ENCODE results near the gene DBT.
"Not testable (repeated sequence)": the region's sequence is repeated elsewhere in the genome, so short reads cannot be mapped to it uniquely, and the experiment has no call there.

Gene DBT

GRCh38 chr1:100250264-100250663 is 630 bp upstream of the DBT start:
- DNase-seq (ENCODE audit: low read depth) = no peak

- DNase-seq (ENCODE audit: low read depth) = no peak
These were observed 488 bp downstream of the DBT start for GRCh38 chr1:100249155-100249536.

DNA sequence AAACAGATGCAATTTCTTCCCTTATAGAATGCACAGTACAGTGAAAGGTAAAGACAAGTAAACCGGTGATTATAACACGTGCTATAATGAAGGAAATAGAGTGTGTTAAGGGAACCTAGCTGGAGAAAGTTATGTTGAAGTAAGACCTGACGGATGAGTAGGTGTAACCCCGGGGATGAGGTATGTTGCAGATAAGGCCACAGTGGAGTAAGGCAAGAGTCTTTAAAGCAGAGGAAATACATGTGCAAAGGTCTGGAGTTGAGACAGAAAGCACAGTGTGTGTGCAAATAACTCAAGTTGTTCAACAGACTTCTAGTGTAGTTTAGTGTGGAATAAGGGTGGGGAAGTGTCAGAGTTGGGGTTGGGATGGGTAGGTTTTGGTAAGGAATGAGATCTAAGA is 2.9 kb downstream of the DBT start:
- no peak for DNase-seq (ENCODE audit: low read depth)

DNA sequence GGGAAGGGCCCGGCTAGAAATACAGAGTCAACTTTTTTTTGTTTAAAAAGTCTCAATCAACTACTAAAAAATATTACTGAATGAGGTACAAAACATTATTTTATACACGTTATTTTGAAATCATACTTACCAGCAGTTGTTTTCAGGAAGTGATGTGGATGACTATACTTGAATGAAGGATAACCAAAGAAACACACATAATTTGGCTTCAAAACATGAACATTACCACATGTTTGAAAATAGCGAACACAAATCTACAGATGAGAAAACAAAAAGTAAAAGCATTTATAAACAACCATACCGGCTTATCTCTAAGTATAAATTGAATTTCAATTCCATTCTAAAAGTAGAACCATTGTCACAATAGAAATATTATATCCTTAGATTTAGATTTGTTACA is 9.0 kb downstream of the DBT start:
- no peak for DNase-seq (ENCODE audit: low read depth)

DNA sequence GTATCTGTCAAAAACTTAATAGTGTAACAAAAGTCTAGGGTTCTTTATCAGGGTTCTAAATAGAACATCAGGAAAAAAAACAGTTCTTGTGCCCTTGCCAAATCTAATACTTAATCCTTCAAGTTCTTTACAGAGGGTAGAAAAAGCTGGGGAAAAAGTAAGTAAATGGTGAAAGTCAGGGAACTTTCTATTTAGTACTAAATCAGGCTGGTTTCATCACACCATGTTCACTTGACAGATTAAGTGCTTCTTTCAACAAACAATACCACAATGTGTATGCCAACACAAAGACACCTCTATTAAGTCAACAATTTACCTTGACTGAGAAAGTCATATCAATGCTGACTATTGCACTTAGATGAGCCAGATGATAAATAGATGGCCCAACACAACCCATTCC is 9.7 kb downstream of the DBT start:
- no peak for DNase-seq (ENCODE audit: low read depth)

GRCh38 chr1:100237091-100237490 is 12.5 kb downstream of the DBT start:
- DNase-seq (ENCODE audit: low read depth) = no peak

DNA sequence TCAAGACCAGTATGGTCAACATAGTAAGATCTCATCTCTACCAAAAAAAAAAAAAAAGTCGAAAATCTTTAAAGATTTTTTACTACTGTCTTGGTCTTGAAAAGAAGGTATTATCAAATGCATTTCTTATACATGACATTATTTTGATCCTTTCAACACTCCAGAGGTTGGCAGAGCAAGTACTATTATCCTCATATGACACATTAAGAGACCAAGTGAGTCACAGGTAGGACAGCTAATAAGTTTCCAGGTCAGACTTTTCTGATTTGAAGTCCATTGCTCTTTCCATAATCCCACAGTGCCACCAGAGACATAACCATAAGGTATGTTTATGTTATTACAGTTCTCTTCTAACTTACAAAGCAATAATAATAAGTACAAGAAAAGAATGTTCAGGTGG is 15.2 kb downstream of the DBT start:
- no peak for DNase-seq (ENCODE audit: low read depth)

- DNase-seq (ENCODE audit: low read depth) = not testable (repeated sequence)
These were observed 16.1 kb downstream of the DBT start for GRCh38 chr1:100233566-100233965.

- DNase-seq (ENCODE audit: low read depth) = no peak
These were observed 17.5 kb downstream of the DBT start for GRCh38 chr1:100232156-100232555.

GRCh38 chr1:100231721-100232120 is 17.9 kb downstream of the DBT start:
- no peak for DNase-seq (ENCODE audit: low read depth)

- DNase-seq (ENCODE audit: low read depth) = no peak
These were observed 18.9 kb downstream of the DBT start for GRCh38 chr1:100230765-100231164.

GRCh38 chr1:100229681-100230443 is 19.8 kb downstream of the DBT start:
- DNase-seq (ENCODE audit: low read depth) = no peak

DNA sequence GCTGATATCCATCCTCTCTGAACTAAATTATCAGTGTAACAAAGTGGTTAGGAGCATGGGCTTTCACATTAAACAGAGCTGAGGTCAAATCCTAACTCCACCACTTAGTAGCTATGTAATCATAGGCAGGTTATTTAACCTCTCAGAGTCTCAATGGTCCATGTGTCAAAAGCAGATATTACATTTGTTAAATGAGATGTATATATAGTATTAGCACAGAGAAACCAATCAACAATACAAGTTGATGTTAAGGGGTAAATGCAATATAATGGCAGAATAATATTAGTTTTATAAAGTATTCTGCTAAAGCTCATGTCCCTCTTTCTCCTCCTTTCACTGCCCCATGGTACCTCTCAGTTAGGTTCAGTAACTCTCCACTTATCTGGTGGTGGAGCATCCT is 27.2 kb downstream of the DBT start:
- DNase-seq (ENCODE audit: low read depth) = no peak

- no peak for DNase-seq (ENCODE audit: low read depth)
These were observed 29.8 kb downstream of the DBT start for GRCh38 chr1:100219883-100220282.

GRCh38 chr1:100219457-100219856 is 30.2 kb downstream of the DBT start:
- no peak for DNase-seq (ENCODE audit: low read depth)

DNA sequence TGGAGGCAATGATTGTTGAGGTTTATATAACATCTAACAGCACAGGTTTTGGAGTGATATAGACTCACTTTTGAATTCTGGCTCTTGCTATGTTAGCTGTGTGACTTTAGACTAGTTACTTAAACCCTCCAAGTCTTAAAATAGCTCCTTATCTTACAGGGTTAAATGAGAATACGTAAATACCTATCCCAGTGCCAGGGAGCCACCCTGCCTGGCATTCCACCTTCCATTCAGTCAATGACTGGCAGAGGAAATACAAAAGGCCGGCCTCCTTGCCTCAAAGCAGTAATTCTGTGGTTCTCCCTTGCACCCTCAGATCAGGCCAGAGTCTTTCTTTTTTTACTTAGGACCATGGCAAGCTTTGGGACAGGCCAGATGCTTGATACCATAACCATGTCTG is 31.8 kb downstream of the DBT start:
- DNase-seq (ENCODE audit: low read depth) = no peak

GRCh38 chr1:100215101-100215500 is 34.5 kb downstream of the DBT start:
- no peak for DNase-seq (ENCODE audit: low read depth)

- no peak for DNase-seq (ENCODE audit: low read depth)
These were observed 36.5 kb downstream of the DBT start for GRCh38 chr1:100213141-100213540.

- no peak for DNase-seq (ENCODE audit: low read depth)
These were observed 43.3 kb downstream of the DBT start for GRCh38 chr1:100206301-100206700.

- not testable (repeated sequence) for DNase-seq (ENCODE audit: low read depth)
These were observed 44.0 kb downstream of the DBT start for GRCh38 chr1:100205593-100205992.

- not testable (repeated sequence) for DNase-seq (ENCODE audit: low read depth)
These were observed 44.5 kb downstream of the DBT start for GRCh38 chr1:100205103-100205502.

DNA sequence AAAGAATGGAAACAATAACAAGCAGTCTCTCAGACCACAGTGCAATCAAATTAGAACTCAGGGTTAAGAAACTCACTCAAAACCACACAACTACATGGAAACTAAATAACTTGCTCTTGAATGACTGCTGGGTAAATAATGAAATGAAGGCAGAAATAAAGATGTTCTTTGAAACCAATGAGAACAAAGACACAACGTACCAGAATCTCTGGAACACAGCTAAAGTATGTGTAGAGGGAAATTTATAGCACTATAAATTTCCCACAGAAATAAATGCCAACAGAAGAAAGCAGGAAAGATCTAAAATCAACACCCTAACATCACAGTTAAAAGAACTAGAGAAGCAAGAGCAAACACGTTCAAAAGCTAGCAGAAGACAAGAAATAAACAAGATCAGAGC is 46.9 kb downstream of the DBT start:
- not testable (repeated sequence) for DNase-seq (ENCODE audit: low read depth)

- DNase-seq (ENCODE audit: low read depth) = not testable (repeated sequence)
These were observed 49.6 kb downstream of the DBT start for GRCh38 chr1:100200060-100200459.

GRCh38 chr1:100198596-100198995 is 51.0 kb downstream of the DBT start:
- no peak for DNase-seq (ENCODE audit: low read depth)

All from stromal cell of bone marrow (primary cell).